Neural cell (in vitro differentiated cells): ENCODE data around the gene CDC42BPB. TPM values are rescaled to one million over a fixed set of nuclear protein-coding genes. Genes with fewer than 3 reads are reported as not detected.

ENCODE experiments used
- H2AFZ ChIP-seq: fragments of 200-600, 300-800 bp; sonication (generic), shearing (Covaris generic); 2 replicates; pipeline ENCODE4 v1.6.0; 2014; ENCODE audit warnings: low read depth, mild to moderate bottlenecking, antibody characterized with exemption, low read length, moderate library complexity
- H3F3A ChIP-seq: fragments of 200-600 bp; shearing (Covaris generic); 2 replicates; pipeline ENCODE4 v1.6.1; 2016; ENCODE audit warnings: mild to moderate bottlenecking, moderate library complexity, mixed read lengths, antibody characterized with exemption, low read length; ENCODE audit not compliant: insufficient read depth, poor library complexity, severe bottlenecking
- H3K27ac ChIP-seq: fragments of 200-600, 300-800 bp; sonication (generic), shearing (Covaris generic); 2 replicates; pipeline ENCODE4 v1.5.1; 2014; ENCODE audit warnings: mild to moderate bottlenecking, low read length, moderate library complexity
- H3K27me3 ChIP-seq: fragments of 300-800, 200-600 bp; sonication (generic), shearing (Covaris generic); 2 replicates; pipeline ENCODE4 v1.6.0; 2014; ENCODE audit warnings: mild to moderate bottlenecking, low read depth, low read length, moderate library complexity; ENCODE audit not compliant: insufficient read depth
- H3K36me3 ChIP-seq: fragments of 300-800, 200-600 bp; sonication (generic), shearing (Covaris generic); 2 replicates; pipeline ENCODE4 v1.5.1; 2014; ENCODE audit warnings: mild to moderate bottlenecking, antibody characterized with exemption, low read length, moderate library complexity; ENCODE audit not compliant: insufficient read depth
- H3K4me2 ChIP-seq: fragments of 300-800, 200-600 bp; sonication (generic), shearing (Covaris generic); 2 replicates; pipeline ENCODE4 v1.6.0; 2014; ENCODE audit warnings: mild to moderate bottlenecking, low read length
- H3K4me3 ChIP-seq: fragments of 300-800, 200-600 bp; sonication (generic), shearing (Covaris generic); 2 replicates; pipeline ENCODE4 v1.5.1; 2014; ENCODE audit warnings: mild to moderate bottlenecking, low read length, moderate library complexity
- H3K79me2 ChIP-seq: fragments of 200-600 bp; shearing (Covaris generic); replicated peaks from 2 replicates; pipeline ENCODE4 v1.6.0; 2014; ENCODE audit warnings: mild to moderate bottlenecking, low read length, moderate library complexity; ENCODE audit not compliant: insufficient read depth
- H3K9ac ChIP-seq: fragments of 300-800, 200-600 bp; sonication (generic), shearing (Covaris generic); 2 replicates; pipeline ENCODE4 v1.6.1; 2016; ENCODE audit warnings: mild to moderate bottlenecking, low read length, mixed read lengths
- H3K9me2 ChIP-seq: fragments of 200-600 bp; shearing (Covaris generic); 2 replicates; pipeline ENCODE4 v1.6.1; 2016; ENCODE audit warnings: mild to moderate bottlenecking, low read length, mixed read lengths; ENCODE audit not compliant: insufficient read depth
- H3K9me3 ChIP-seq: fragments of 200-600, 300-800 bp; sonication (generic), shearing (Covaris generic); 2 replicates; pipeline ENCODE4 v1.6.1; 2016; ENCODE audit warnings: mild to moderate bottlenecking, mixed run types, low read length, moderate library complexity, mixed read lengths
- H4K20me1 ChIP-seq: fragments of 200-600 bp; shearing (Covaris generic); 2 replicates; pipeline ENCODE4 v1.6.1; 2016; ENCODE audit warnings: mild to moderate bottlenecking, mixed run types; ENCODE audit not compliant: insufficient read depth
- EP300 ChIP-seq: fragments of 450-650 bp; conservative IDR thresholded peaks from 2 replicates; pipeline ENCODE4 v1.6.1; 2014; ENCODE audit warnings: antibody characterized with exemption, mild to moderate bottlenecking, moderate library complexity; ENCODE audit not compliant: poor library complexity, severe bottlenecking
- EZH2 ChIP-seq: fragments of 200-600, 300-800 bp; shearing (Covaris generic), sonication (generic); IDR thresholded peaks from 2 replicates; pipeline ENCODE4 v1.6.1; 2014; ENCODE audit warnings: antibody characterized with exemption, low read length, borderline replicate concordance, mild to moderate bottlenecking; ENCODE audit not compliant: insufficient read depth, poor library complexity, severe bottlenecking
- MXI1 ChIP-seq: fragments of 450-650 bp; conservative IDR thresholded peaks from 2 replicates; pipeline ENCODE4 v1.6.1; 2014; ENCODE audit warnings: antibody characterized with exemption, mild to moderate bottlenecking; ENCODE audit not compliant: poor library complexity, severe bottlenecking
- POLR2AphosphoS5 ChIP-seq: IDR thresholded peaks from 2 replicates; pipeline ENCODE4 v1.6.1; 2012
- RAD21 ChIP-seq: fragments of 450-650 bp; conservative IDR thresholded peaks from 2 replicates; pipeline ENCODE4 v1.6.1; 2014; ENCODE audit warnings: antibody characterized with exemption, mild to moderate bottlenecking, moderate library complexity
- SMC3 ChIP-seq: fragments of 450-650 bp; conservative IDR thresholded peaks from 2 replicates; pipeline ENCODE4 v1.6.1; 2014; ENCODE audit warnings: antibody characterized with exemption, mild to moderate bottlenecking, moderate library complexity; ENCODE audit not compliant: poor library complexity
- TAF1 ChIP-seq: IDR thresholded peaks from 2 replicates; pipeline ENCODE4 v1.6.1; 2012; ENCODE audit warnings: low read depth
- polyA plus RNA-seq: library from polyadenylated mRNA; depleted of rRNA; stranded (reverse); fragments of >200 nt; gene quantifications from 2 replicates; pipeline ENCODE4 v1.2.3, GENCODE V29; 2014
- TF ChIP-seq, protein P1 (sequence below): fragments of 450-650 bp; IDR thresholded peaks from 2 replicates; pipeline ENCODE4 v1.5.1; 2014; ENCODE audit warnings: antibody characterized with exemption, mild to moderate bottlenecking, moderate library complexity; ENCODE audit not compliant: poor library complexity, severe bottlenecking
- TF ChIP-seq, protein P2 (sequence below): IDR thresholded peaks from 2 replicates; pipeline ENCODE4 v1.6.1; 2012; ENCODE audit warnings: borderline replicate concordance

Gene CDC42BPB
- polyA plus RNA-seq, 1 donor from 2014 or later = 43.8 TPM

DNA sequence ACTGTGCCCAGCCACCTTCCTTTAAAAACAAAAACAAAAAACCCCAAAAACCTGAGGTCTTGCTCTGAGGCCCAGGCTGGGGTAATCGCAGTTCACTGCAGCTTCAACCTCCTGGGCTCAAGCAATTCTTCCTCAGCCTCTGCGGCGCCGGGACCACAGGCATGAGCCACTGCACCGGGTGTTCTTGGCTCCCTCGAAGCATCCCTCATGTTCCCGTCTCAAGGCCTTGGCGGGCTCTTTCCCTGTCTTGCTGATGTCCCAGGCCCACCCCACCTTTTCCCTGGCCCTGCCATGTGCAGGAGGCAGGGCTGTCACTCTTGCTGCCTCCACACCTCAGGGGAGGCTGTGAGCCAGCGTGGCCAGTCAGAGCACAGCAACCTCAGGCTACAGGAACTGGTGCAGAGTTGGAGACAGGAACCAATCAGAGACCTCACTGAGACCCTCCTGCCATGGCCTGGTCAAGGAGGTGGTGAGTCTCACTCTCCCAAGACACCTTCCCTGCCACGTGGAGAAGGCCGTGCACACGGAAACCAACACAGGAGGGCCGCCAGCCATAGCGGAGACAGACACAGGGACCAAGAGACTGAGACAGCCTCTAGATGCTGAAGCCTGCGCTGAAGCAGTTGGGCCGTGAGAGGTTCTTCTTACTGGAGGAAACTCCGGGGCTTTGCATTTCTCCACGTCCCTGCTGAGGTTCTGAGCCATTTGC is 140.8 kb downstream of the CDC42BPB start:
- Histone ChIP-seq H3K27ac (no peak overlapping the region), H3K9me3 (peaks cover 4% of the 10 kb centered on the region), H4K20me1 (no peaks in the 10 kb centered on the region), H3F3A (no peaks in the 10 kb centered on the region), H3K9ac (no peak overlapping the region), H3K9me2 (no peaks in the 10 kb centered on the region), H3K79me2 (no peaks in the 10 kb centered on the region), H3K4me2 (no peak overlapping the region), H2AFZ (no peak overlapping the region), H3K27me3 (peaks cover 5% of the 10 kb centered on the region), H3K36me3 (no peaks in the 10 kb centered on the region), H3K4me3 (no peak overlapping the region)
- TF ChIP-seq EZH2 = no peak
- TF ChIP-seq SMC3 = no peak
- TF ChIP-seq, protein P1, sequence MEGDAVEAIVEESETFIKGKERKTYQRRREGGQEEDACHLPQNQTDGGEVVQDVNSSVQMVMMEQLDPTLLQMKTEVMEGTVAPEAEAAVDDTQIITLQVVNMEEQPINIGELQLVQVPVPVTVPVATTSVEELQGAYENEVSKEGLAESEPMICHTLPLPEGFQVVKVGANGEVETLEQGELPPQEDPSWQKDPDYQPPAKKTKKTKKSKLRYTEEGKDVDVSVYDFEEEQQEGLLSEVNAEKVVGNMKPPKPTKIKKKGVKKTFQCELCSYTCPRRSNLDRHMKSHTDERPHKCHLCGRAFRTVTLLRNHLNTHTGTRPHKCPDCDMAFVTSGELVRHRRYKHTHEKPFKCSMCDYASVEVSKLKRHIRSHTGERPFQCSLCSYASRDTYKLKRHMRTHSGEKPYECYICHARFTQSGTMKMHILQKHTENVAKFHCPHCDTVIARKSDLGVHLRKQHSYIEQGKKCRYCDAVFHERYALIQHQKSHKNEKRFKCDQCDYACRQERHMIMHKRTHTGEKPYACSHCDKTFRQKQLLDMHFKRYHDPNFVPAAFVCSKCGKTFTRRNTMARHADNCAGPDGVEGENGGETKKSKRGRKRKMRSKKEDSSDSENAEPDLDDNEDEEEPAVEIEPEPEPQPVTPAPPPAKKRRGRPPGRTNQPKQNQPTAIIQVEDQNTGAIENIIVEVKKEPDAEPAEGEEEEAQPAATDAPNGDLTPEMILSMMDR = no peak
- no peak for TF ChIP-seq MXI1
- no peak for TF ChIP-seq RAD21
- no peak for TF ChIP-seq EP300
- TF ChIP-seq POLR2AphosphoS5 = no peak

DNA sequence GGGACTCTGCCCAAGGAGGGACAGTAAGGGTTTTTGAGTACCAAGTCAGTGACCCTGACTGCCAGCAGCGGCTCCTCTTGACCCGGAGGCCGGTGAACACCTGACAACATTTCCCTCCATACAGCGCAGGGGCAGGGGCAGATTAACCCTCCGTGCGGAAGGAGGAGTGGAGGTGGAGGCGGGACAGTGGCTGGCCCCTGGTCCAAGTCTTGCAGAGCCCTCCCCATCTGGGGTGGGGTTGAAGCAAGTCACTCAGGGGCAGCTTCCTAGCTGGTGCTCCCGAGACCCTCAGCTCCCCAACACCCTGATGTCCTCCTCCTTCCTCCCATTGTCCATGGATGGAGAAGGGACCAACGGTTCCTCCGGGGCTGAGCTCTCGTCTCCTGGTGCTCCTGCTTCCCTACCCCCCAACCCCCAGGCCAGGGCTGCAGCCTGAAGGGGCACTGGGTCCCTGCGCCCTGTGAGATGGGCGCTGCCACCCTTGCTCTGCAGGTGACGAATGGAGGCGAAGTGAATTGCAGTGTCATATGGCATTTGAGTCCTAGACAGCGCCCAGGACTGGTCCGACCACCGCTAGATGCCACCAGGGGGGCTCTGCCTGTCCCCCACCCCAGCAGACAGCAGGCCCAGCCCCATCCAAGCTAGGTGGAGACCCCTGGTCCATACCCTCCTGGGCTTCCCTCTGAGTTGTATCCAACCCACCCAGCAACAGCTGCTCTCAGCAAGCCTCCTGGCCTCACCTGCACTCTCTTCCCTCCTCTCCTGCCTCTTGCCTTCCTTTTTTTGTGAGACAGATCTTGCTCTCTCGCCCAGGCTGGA is 141.8 kb downstream of the CDC42BPB start:
- no peak overlapping the region for H3K4me2 ChIP-seq
- H3K79me2 ChIP-seq = no peaks in the 10 kb centered on the region
- no peak overlapping the region for H2AFZ ChIP-seq
- TF ChIP-seq, protein P2, sequence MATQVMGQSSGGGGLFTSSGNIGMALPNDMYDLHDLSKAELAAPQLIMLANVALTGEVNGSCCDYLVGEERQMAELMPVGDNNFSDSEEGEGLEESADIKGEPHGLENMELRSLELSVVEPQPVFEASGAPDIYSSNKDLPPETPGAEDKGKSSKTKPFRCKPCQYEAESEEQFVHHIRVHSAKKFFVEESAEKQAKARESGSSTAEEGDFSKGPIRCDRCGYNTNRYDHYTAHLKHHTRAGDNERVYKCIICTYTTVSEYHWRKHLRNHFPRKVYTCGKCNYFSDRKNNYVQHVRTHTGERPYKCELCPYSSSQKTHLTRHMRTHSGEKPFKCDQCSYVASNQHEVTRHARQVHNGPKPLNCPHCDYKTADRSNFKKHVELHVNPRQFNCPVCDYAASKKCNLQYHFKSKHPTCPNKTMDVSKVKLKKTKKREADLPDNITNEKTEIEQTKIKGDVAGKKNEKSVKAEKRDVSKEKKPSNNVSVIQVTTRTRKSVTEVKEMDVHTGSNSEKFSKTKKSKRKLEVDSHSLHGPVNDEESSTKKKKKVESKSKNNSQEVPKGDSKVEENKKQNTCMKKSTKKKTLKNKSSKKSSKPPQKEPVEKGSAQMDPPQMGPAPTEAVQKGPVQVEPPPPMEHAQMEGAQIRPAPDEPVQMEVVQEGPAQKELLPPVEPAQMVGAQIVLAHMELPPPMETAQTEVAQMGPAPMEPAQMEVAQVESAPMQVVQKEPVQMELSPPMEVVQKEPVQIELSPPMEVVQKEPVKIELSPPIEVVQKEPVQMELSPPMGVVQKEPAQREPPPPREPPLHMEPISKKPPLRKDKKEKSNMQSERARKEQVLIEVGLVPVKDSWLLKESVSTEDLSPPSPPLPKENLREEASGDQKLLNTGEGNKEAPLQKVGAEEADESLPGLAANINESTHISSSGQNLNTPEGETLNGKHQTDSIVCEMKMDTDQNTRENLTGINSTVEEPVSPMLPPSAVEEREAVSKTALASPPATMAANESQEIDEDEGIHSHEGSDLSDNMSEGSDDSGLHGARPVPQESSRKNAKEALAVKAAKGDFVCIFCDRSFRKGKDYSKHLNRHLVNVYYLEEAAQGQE = no peak
- TF ChIP-seq SMC3 (no peak), EZH2 (no peak), EP300 (no peak), RAD21 (no peak), MXI1 (no peak), TAF1 (no peak), POLR2AphosphoS5 (no peak)
- TF ChIP-seq, protein P1 = no peak
- H3K9me3 ChIP-seq = no peaks in the 10 kb centered on the region
- no peak overlapping the region for H3K27ac ChIP-seq
- H3K36me3 ChIP-seq = no peaks in the 10 kb centered on the region
- no peaks in the 10 kb centered on the region for H3K27me3 ChIP-seq
- no peaks in the 10 kb centered on the region for H3F3A ChIP-seq
- no peak overlapping the region for H3K9ac ChIP-seq
- H3K9me2 ChIP-seq = no peaks in the 10 kb centered on the region
- no peaks in the 10 kb centered on the region for H4K20me1 ChIP-seq
- no peak overlapping the region for H3K4me3 ChIP-seq
